H9 (cell line): ENCODE measurements around the gene TGOLN2. TPM values are rescaled to one million over a fixed set of nuclear protein-coding genes. Genes with fewer than 3 reads are reported as not detected.

Experiments used
- DNase-seq: peaks from one replicate; pipeline ENCODE4 v3.0.0-alpha.2; 2017
- H2AFZ ChIP-seq: one replicate; pipeline ENCODE4 v1.6.1; 2013; ENCODE audit warnings: mild to moderate bottlenecking, low read length, control low read depth, moderate library complexity
- H2AK5ac ChIP-seq: 2 replicates; pipeline ENCODE4 v1.6.1; 2013; ENCODE audit warnings: low read length, control low read depth, mixed read lengths; ENCODE audit not compliant: insufficient read length
- H2BK120ac ChIP-seq: one replicate; pipeline ENCODE4 v1.6.1; 2013; ENCODE audit warnings: low read depth, mild to moderate bottlenecking, low read length, control low read depth, inconsistent platforms; ENCODE audit not compliant: poor library complexity, severe bottlenecking
- H2BK12ac ChIP-seq: 2 replicates; pipeline ENCODE4 v1.6.1; 2013; ENCODE audit warnings: low read length, control low read depth, mixed read lengths, low read depth; ENCODE audit not compliant: insufficient read length
- H2BK15ac ChIP-seq: 2 replicates; pipeline ENCODE4 v1.6.1; 2013; ENCODE audit warnings: low read depth, low read length, control low read depth
- H2BK20ac ChIP-seq: one replicate; pipeline ENCODE4 v1.6.1; 2013; ENCODE audit warnings: low read depth, mild to moderate bottlenecking, low read length, control low read depth, inconsistent platforms; ENCODE audit not compliant: poor library complexity, severe bottlenecking
- H2BK5ac ChIP-seq: 2 replicates; pipeline ENCODE4 v1.6.1; 2013; ENCODE audit warnings: low read length, control low read depth, mixed read lengths; ENCODE audit not compliant: insufficient read length
- H3K14ac ChIP-seq: 2 replicates; pipeline ENCODE4 v1.6.1; 2013; ENCODE audit warnings: low read length, control low read depth; ENCODE audit not compliant: insufficient read depth
- H3K18ac ChIP-seq: 2 replicates; pipeline ENCODE4 v1.6.1; 2013; ENCODE audit warnings: low read depth, mild to moderate bottlenecking, mixed read lengths, low read length, control low read depth; ENCODE audit not compliant: insufficient read length
- H3K23ac ChIP-seq: 2 replicates; pipeline ENCODE4 v1.6.1; 2013; ENCODE audit warnings: low read length, control low read depth, mixed read lengths, low read depth; ENCODE audit not compliant: insufficient read length
- H3K23me2 ChIP-seq: 2 replicates; pipeline ENCODE4 v1.6.1; 2013; ENCODE audit warnings: low read depth, mild to moderate bottlenecking, mixed read lengths, low read length, control low read depth; ENCODE audit not compliant: insufficient read length, poor library complexity, severe bottlenecking
- H3K27ac ChIP-seq: 2 replicates; pipeline ENCODE4 v1.5.1; 2013; ENCODE audit warnings: low read length, control low read depth, mixed read lengths, low read depth; ENCODE audit not compliant: insufficient read length
- H3K27me3 ChIP-seq: 2 replicates; pipeline ENCODE4 v1.6.1; 2013; ENCODE audit warnings: low read length, control low read depth, inconsistent platforms; ENCODE audit not compliant: insufficient read depth
- H3K4ac ChIP-seq: 2 replicates; pipeline ENCODE4 v1.6.1; 2013; ENCODE audit warnings: low read depth, mild to moderate bottlenecking, control low read depth, inconsistent platforms, low read length, moderate library complexity
- H3K4me1 ChIP-seq: 2 replicates; pipeline ENCODE4 v1.6.1; 2013; ENCODE audit warnings: low read length, control low read depth, inconsistent platforms; ENCODE audit not compliant: insufficient read depth
- H3K4me2 ChIP-seq: 2 replicates; pipeline ENCODE4 v1.6.1; 2013; ENCODE audit warnings: low read length, control low read depth, mixed read lengths; ENCODE audit not compliant: insufficient read length, insufficient read depth
- H3K56ac ChIP-seq: 2 replicates; pipeline ENCODE4 v1.6.1; 2013; ENCODE audit warnings: low read depth, mild to moderate bottlenecking, mixed read lengths, low read length, control low read depth; ENCODE audit not compliant: insufficient read length
- H3K79me1 ChIP-seq: 2 replicates; pipeline ENCODE4 v1.6.1; 2013; ENCODE audit warnings: low read depth, mild to moderate bottlenecking, moderate library complexity, low read length, control low read depth, inconsistent platforms; ENCODE audit not compliant: insufficient read depth, poor library complexity, severe bottlenecking
- H3K79me2 ChIP-seq: 2 replicates; pipeline ENCODE4 v1.6.1; 2013; ENCODE audit warnings: low read length, control low read depth, inconsistent platforms; ENCODE audit not compliant: insufficient read depth
- H3K9ac ChIP-seq: 2 replicates; pipeline ENCODE4 v1.6.1; 2013; ENCODE audit warnings: low read length, control low read depth, mixed read lengths; ENCODE audit not compliant: insufficient read length; ENCODE audit errors: extremely low read depth
- H3K9me3 ChIP-seq: one replicate; pipeline ENCODE4 v1.6.1; 2013; ENCODE audit warnings: low read depth, low read length, inconsistent platforms; ENCODE audit not compliant: control insufficient read depth
- H3T11ph ChIP-seq: one replicate; pipeline ENCODE4 v1.6.1; 2013; ENCODE audit warnings: mild to moderate bottlenecking, low read length, control low read depth, inconsistent platforms
- H4K20me1 ChIP-seq: one replicate; pipeline ENCODE4 v1.6.1; 2013; ENCODE audit not compliant: control insufficient read depth, insufficient read length, insufficient read depth
- H4K5ac ChIP-seq: 2 replicates; pipeline ENCODE4 v1.6.1; 2013; ENCODE audit warnings: low read depth, mild to moderate bottlenecking, mixed read lengths, low read length, control low read depth; ENCODE audit not compliant: insufficient read length
- H4K8ac ChIP-seq: replicated peaks from 2 replicates; pipeline ENCODE4 v1.6.1; 2013; ENCODE audit warnings: low read length, control low read depth, mixed read lengths, low read depth; ENCODE audit not compliant: insufficient read length
- H4K91ac ChIP-seq: 2 replicates; pipeline ENCODE4 v1.6.1; 2013; ENCODE audit warnings: low read depth, mild to moderate bottlenecking, moderate library complexity, mixed read lengths, low read length, control low read depth; ENCODE audit not compliant: insufficient read length
- H3K27ac Mint-ChIP-seq, 3 experiments: 2 replicates in 2 of 3; 3 replicates in 1 of 3; pipeline ENCODE4 v1.8.0; 2020 to 2021; ENCODE audit warnings: mixed read lengths in 3 of 3, mild to moderate bottlenecking in 1 of 3, moderate library complexity in 1 of 3
- H3K27me3 Mint-ChIP-seq: 2 replicates; pipeline ENCODE4 v1.8.0; 2021; ENCODE audit warnings: low read depth, mild to moderate bottlenecking, moderate library complexity, mixed read lengths
- H3K36me3 Mint-ChIP-seq, 3 experiments: 2 replicates in 2 of 3; 3 replicates in 1 of 3; pipeline ENCODE4 v1.8.0; 2020 to 2021; ENCODE audit warnings: low read depth in 3 of 3, mixed read lengths in 3 of 3; ENCODE audit not compliant: insufficient read depth in 1 of 3
- H3K4me1 Mint-ChIP-seq, 2 experiments: 2 replicates each; pipeline ENCODE4 v1.8.0; 2020; ENCODE audit warnings: mixed read lengths in 2 of 2
- H3K4me3 Mint-ChIP-seq, 2 experiments: 2 replicates in 1 of 2; 3 replicates in 1 of 2; pipeline ENCODE4 v1.8.0; 2020 to 2021; ENCODE audit warnings: mild to moderate bottlenecking in 2 of 2, mixed read lengths in 2 of 2, moderate library complexity in 1 of 2
- H3K9me3 Mint-ChIP-seq, 2 experiments: 2 replicates in 1 of 2; 3 replicates in 1 of 2; pipeline ENCODE4 v1.8.0; 2020; ENCODE audit warnings: mild to moderate bottlenecking in 2 of 2, mixed read lengths in 2 of 2, moderate library complexity in 1 of 2
- CTCF ChIP-seq: fragments of 200-600 bp; sonication (generic); conservative IDR thresholded peaks from 3 replicates; pipeline ENCODE4 v1.8.0; 2021; ENCODE audit warnings: antibody characterized with exemption, mild to moderate bottlenecking
- WGBS: extraction: QIAGEN DNeasy Blood & Tissue Kit; methylation state at CpG from one replicate; pipeline ENCODE4 v1.1.7; 2013; ENCODE audit warnings: missing lambda C conversion rate, low lambda C conversion rate, mixed read lengths; ENCODE audit not compliant: insufficient read length; ENCODE audit errors: extremely low coverage; 5-methylcytosine and 5-hydroxymethylcytosine counted together
- total RNA-seq: library from RNA; stranded (reverse); gene quantifications from 2 replicates; pipeline ENCODE4 v1.2.1, GENCODE V29; 2021

The TGOLN2 gene
- total RNA-seq, 1 experiment from 2014 or later, result 47.8 TPM

GRCh38 chr2:85281553-85281952 lies 46.2 kb downstream of the TGOLN2 start:
- Histone ChIP-seq H3K23ac (no peak overlapping the region), H3K27ac (no peak overlapping the region), H3K56ac (no peak overlapping the region), H3K23me2 (no peaks in the 10 kb centered on the region), H2AFZ (no peak overlapping the region), H4K20me1 (no peaks in the 10 kb centered on the region), H2AK5ac (no peak overlapping the region), H3K9me3 (no peaks in the 10 kb centered on the region), H4K91ac (no peak overlapping the region), H2BK5ac (no peak overlapping the region), H4K5ac (no peak overlapping the region), H3K18ac (no peak overlapping the region), H3T11ph (no peak overlapping the region), H3K79me2 (no peaks in the 10 kb centered on the region), H3K27me3 (no peaks in the 10 kb centered on the region), H3K4me2 (no peak overlapping the region), H3K4me1 (no peaks in the 10 kb centered on the region; the same call in 1 of the 2 replicates), H2BK12ac (no peak overlapping the region), H3K79me1 (peaks cover 6% of the 10 kb centered on the region), H4K8ac (no peak overlapping the region), H3K14ac (no peak overlapping the region), H3K9ac (no peak overlapping the region), H3K4ac (no peak overlapping the region), H2BK120ac (no peak overlapping the region), H2BK15ac (no peak overlapping the region), H2BK20ac (no peak overlapping the region)
- H3K4me3 Mint-ChIP-seq, result no peak overlapping the region
- no peaks in the 10 kb centered on the region for H3K9me3 Mint-ChIP-seq
- no CpG with 5 or more reads among the region's 6 CpGs for WGBS
- no peak for DNase-seq
- H3K27ac Mint-ChIP-seq, result peak overlapping the region; percentile 60 to 74 (median 61); a peak in 5 of 7 replicates
- no peaks in the 10 kb centered on the region for H3K27me3 Mint-ChIP-seq
- peaks cover 17 to 41% (median 31%) of the 10 kb centered on the region in 3 experiments for H3K36me3 Mint-ChIP-seq
- TF ChIP-seq CTCF, result no peak
- H3K4me1 Mint-ChIP-seq, result peaks cover 29 to 32% of the 10 kb centered on the region in 2 experiments
